HG03175 (cell line): ENCODE results near the gene RAB5IF.
A peak's percentile ranks its signal among the peaks of the same experiment; 100 is the strongest.
"Not testable (repeated sequence)": the region's sequence is repeated elsewhere in the genome, so short reads cannot be mapped to it uniquely, and the experiment has no call there.

Experiments
- ATAC-seq: cut with Tn5 transposase; IDR thresholded peaks from one replicate; pipeline ENCODE4 v1.9.1; 2021; ENCODE audit warnings: mild to moderate bottlenecking, moderate library complexity; ENCODE audit not compliant: unreplicated experiment

Gene RAB5IF

DNA sequence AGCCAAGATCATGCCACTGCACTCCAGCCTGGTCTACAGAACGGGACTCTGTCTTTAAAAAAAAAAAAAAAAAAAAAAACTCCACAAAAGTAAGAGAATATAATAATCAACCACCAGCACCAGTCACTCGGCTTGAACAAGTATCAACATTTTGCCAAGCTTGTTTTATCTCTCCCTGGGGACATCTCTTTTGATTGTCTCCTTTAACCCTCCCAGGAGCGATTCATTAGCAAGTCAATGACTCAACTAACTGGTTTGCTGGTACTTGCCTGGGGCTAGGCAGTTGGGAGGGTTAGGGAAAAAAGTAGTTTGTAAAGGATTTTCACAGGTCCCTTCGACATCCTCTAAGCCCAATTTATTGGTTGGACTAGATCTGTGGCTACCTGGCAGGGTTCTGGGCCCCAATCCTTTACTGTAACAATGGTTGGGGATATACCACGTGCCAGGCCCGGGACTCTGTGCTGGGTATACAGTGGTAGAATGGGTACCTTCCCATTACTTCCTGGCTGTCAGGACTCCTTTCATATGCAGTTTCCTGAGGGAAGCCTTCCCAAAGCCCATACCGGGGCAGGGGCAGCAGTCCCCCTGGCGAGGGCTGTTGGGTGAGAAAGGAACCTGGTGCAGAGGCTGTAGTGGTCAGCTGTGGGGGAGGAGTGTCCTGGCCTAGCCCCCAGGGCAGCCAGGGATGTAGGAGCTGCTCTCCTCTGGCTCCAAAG, 20.0 kb upstream of the RAB5IF start:
- no peak for ATAC-seq

DNA sequence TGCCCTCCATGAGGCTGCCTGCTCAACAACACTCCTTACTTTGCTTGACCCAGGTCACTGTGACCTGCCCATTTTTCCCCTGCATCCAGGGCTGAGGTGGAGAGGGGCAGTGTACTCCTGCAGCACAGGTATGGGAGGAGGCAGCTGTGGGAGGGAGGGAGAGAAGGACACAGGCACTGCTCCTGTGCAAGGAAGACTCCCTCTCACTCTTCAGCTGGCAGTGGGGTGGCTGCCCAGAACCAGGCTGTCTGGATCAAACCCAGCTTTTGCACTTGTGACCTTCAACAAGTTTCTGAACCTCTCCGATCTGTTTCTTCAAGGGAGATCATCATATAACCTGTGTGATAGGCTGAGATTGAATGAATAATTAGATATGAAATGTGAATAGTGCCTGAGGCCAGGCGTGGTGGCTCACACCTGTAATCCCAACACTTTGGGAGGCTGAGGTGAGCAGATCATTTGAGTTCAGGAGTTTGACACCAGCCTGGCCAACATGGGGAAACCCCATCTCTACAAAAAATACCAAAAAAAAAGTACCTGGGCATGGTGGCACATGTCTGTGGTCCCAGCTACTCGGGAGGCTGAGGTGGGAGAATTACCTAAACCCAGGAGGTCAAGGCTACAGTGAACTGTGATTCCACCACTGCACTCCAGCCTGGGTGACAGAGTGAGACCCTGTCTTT, 18.1 kb upstream of the RAB5IF start:
- no peak for ATAC-seq

DNA sequence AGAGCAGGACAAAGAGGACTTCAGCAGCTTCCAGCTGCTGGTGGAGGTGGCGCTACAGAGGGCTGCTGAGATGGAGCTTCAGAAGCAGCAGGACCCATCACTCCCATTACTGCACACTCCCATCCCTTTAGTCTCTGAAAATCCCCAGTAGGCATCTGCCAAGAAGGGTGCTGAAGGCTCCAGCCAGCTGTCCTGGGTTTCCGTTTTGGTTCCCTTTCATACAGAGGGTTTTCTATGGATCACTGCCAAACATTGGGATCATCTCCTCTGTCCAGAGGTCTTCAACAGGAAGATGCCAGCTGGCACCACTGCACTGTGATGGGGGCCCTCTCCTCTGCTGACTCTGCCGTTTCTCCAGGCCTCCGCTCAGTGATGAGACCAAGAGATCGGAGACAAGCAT, 14.3 kb upstream of the RAB5IF start:
- no peak for ATAC-seq

DNA sequence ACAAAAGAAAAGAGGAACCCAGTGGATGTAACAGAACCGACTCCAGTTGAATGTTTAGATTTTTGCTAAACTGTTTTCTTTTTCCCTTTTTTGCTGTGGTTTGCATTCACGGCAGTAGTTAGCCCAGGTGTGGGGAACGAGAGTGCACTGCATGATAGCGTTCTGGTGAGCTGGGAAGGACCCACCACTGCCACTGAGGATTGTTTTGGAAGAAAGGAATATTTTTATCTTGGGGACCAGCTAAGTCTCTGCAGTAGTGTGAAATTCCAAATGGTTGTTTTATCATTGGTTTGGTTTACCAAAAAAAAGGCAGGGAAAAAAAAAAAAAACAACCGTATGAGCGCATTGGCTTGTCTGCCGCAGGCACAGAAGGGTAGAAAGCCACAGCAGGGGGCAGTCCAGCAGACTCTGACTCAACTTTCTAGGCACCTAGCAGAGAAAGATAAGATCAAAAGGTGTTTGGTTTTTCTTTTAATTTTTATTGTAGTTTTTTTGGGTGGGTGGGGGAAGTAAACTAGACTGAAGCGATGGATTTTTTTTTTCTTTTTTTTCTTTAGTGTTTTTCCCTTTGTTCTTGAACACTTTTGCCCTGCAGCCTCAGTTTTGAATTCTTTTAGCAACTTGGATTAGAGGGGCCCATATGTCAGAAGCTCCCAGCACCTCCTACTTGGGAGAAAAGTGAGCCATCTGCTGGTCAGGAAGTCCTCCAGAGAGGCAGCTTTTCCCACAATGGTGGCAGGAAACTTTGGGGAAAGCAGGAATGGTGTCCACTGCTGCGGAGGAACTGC, 13.5 kb upstream of the RAB5IF start:
- no peak for ATAC-seq

DNA sequence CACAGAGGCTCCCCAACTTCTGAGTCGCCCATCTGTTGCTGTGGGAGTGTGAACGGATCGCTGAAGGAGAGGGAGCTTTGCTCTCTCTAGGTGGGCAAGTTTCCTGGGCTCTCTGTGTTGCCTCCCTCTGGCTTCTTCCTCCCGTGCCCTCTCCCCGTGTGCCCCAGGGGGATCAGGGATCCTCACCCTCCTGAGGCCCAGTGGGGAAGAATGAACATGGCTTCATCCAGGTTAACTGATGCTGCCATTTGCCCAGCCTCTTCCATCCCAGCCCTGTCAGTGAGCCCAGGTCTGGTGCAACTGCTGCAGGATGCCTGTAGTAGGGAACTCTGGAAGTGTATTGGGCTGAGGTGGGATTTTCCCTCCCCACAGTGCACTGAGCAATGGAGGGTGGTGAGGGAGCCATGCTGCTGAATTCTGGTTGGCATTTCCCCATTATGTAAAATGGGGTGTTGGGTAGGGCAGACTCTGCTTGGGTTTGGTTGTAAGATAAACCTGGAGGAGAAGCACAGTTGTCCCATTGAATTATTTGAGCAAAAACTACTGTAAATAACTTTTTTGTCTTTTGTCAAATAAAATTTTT, 12.1 kb upstream of the RAB5IF start:
- no peak for ATAC-seq

DNA sequence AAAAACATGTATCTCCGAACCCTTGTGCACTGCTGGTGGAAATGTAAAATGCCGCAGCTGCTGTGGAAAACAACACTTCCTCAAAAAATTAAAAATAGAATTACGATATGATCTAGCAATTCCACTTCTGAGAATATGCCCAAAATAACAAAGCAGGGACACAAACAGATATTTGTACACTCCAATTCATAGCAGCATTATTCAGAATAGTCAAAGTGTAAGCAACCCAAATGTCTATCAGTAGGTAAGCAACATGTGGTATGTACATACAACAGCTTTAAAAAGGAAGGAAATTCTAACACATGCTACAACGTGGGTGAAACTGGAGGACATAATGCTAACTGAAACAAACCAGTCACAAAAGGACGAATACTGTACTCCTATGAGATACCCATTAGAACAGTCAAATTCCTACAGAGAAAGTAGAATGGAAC, 5.7 kb upstream of the RAB5IF start:
- ATAC-seq: no peak

DNA sequence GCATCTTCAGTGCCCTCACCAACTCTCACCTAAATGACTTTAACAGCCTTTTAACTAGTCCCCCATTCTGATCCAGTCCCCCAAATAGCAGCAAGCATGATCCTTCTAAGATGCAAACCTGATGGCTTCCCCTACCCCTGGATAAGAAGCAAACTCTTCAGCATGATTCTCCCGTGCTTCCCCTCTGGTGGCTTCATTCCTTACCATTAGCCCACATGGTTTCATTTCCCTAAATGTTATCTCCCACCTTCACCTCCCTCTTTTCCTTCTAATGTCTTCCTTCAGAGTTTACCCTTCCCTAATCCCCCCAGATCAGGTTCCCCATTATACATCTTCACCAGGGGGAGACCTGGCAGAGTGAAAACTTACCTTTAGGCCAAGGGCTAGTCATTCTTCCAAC, 4.0 kb upstream of the RAB5IF start:
- ATAC-seq: no peak

DNA sequence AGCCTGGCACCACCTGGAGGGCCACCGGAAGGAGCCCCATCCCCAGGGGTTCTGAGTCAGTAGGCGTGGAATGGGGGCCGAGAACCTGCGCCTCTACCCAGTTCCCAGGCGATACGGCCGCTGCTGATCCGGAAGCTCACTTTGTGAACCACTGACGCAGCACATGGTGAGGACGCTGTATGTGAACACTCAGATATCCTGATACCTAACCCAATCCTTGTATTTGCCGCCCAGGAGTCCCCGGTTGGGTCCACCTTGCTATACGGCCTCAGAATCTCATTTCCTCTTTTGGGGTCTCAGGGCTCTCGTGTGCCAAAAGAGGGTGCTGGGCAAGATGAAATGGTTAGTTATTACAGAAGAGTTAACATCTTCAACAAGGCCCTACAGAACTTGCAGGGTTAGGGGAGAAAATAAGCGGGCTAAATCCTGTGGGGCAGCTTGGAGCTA, 604 bp upstream of the RAB5IF start:
- peak; percentile 26 for ATAC-seq

DNA sequence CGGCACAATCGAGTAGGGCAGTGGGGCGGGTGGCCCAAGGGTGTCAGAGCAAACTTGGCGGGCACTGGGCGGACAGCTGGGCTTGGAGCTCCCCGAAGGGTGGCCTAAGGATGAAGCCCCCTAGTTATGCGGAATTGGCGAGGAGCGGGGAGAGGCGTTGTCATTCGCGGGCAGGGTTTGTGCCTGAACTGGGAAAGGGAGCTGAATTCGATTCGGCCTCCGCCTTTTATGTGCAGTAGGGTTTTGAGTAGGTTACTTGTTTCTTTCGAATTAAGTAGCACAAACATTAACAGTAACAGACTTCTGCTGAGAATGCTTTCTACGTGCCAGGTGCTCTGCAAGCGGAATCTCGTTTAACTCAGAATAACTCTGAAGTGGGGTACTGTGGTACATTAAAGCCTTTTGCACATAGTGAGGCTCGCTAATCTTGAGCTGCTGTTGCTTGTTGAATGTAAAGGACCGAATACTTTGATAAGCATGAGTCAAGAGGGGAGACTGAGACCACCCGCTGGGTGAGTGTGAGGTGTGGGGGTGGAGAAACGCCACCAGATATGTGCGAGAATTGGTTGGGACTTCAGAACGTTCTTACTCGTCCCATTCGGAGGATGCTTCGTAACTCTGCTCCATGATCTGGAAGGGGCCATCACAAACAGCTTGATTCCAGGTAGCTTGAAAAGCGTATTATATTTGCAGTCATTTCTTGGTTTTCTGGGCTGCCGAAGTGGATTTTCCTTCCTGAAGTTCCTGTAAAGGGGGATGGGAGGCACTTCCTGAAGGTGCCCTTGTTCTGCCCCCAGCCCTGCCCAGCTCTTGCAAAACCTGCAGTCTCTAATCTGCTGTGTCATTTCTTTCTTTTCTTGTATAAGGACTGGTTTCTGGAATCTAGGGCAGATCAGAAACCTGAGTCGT, 833 bp downstream of the RAB5IF start:
- no peak for ATAC-seq

DNA sequence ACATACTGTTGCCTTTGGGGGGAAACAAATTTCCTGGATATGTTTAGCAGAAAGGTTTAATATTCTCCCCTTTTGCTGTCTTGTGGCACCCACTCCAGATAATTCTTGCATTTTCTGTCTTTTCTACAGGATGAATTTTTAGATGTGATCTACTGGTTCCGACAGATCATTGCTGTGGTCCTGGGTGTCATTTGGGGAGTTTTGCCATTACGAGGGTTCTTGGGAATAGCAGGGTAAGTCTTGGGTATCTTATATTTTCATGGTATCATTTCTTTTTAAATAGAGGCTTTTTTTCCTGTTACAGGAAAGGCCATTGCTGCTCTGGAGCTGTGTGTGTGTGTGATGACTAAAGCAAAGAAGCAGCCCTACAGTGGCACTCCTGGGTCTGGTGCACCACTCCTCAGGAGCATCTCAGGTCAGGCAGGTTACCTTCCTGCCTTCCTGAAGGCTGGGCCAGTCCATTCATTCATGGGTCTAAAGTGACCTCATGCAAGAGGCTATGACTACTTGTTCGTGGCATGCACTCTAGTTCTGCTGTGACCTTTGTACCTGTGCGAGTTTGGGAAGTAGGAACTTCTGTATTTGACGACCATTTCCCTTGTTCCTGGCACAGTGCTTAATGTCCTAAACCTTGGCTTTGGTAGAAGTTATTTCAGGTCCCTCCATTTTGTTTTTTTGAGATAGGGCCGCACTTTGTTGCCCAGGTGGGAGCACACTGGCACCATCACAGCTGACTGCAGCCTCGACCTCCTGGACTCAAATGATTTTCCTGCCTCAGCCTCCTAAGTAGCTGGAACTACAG, 2.2 kb downstream of the RAB5IF start:
- no peak for ATAC-seq

DNA sequence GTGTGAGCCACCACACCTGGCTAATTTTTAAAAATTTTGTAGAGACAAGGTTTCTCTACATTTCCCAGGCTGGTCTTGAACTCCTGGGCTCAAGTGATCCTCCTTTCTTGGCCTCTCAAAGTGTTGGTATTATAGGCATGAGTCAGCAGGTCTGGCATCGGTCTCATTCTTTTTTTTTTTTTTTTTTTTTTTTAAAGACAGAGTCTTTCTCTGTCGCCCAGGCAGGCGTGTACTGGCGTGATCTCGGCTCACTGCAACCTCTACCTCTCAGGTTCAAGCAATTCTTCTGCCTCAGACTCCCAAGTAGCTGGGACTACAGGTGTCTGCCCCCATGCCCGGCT, 2.8 kb downstream of the RAB5IF start:
- not testable (repeated sequence) for ATAC-seq

DNA sequence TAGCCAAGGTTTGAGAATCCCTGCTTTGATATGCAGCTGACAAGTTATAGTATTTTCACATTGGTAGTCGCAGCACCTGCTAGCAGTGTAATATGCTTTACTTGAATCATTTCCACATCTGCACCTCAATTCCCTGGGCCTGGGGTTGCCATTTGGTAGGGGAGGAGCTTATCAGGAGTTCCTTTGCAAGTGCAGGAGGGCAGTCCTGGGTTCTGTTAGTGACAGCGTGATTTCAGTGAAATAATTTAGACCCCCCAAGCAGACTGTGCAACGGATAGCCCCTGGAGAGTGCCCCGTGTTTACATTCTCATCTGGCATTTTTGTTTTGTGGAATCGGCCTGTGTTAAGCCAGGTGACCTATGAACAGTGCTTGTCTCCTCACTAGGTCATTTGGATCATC, 6.0 kb downstream of the RAB5IF start:
- no peak for ATAC-seq

DNA sequence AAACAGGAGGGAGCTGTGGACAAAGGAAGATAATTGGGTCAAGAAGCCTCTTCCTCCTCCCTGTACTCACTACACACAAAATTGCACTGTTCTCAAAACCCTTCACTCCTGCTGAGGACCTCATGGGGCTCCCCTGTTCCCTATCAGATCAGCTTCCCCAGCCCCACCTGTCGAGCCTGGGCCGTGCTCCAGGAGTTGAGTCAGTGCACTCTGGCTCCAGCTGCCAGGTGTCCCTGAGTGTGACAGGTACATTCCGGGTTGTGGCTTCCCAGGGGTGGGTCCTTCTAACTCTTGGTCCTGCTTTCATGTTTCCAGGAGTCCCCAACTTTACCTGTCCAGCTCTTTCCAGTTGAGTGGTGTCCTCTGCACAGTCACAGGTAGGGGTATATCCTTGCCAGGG, 8.4 kb downstream of the RAB5IF start:
- ATAC-seq: no peak

DNA sequence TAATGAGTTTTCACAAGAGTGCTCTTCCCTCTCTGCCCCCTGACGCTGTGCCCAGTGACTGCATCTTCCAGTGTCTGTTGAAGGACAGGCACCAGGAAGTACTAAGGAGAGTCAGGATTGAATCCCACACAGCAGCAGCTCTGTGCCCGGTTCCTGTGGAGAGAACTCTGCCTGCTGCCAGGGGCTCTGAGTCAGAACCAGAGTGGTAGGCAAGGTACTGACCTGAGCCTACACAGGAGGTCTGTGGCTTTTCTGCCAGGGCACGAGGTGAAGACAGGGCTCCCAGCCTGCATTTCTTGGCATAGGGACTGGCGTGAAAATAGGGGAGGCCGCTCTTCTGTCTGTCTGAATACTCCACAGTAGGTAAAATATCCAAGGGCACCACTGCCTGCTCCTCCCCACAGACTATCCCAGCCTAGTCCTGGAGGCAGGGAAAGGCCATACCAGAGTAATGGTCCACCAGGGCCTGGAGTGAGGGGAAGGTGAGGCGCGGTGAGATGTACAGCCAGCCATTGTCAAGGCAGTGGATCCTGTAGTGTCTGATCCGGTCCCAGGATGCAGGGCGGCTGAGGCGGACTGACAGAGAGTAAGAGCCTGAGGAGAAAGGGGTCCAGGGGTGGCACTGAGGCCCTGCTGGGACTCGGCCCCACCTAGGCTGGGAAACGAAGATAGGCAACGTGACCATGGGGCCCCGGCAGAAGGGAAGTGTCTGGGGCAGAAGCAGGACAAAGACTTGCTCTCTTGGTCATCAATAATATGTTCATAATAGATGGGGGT, 9.4 kb downstream of the RAB5IF start:
- ATAC-seq: no peak

DNA sequence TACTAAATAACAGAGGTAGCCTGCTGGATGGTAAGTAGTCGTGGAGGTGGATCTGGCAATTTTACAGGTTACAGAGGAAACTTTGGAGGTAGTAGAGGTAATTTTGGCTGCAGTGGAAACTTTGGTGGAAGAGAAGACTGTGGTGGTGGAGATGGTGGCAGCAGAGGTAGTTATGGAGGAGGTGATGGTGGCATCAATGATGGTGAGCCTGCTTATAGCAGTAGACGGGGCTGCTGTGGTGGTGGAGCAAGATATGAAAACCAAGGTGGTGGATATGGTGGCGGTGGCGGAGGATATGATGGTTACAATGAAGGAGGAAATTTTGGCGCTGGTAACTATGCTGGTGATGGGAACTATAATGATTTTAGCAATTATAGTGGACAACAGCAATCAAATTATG, 15.3 kb downstream of the RAB5IF start:
- no peak for ATAC-seq

DNA sequence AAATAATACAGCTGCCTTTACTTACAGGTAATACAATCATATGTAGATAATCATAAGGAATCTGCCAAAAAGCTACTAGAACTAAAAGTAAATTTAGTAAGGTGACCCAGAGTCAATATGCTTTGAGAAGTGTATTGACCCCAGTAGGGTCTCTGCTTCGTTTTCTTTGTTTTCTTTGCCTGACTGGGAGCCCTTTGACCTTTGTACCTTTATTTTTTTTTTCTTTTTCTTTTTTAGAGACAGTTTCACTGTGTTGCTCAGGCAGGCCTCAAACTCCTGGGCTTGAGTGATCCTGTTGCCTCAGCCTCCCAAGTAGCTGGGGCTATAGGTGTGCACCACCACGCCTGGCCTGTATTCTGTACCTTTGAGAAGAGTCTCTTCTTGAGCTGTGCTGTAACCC, 17.9 kb downstream of the RAB5IF start:
- ATAC-seq: no peak

DNA sequence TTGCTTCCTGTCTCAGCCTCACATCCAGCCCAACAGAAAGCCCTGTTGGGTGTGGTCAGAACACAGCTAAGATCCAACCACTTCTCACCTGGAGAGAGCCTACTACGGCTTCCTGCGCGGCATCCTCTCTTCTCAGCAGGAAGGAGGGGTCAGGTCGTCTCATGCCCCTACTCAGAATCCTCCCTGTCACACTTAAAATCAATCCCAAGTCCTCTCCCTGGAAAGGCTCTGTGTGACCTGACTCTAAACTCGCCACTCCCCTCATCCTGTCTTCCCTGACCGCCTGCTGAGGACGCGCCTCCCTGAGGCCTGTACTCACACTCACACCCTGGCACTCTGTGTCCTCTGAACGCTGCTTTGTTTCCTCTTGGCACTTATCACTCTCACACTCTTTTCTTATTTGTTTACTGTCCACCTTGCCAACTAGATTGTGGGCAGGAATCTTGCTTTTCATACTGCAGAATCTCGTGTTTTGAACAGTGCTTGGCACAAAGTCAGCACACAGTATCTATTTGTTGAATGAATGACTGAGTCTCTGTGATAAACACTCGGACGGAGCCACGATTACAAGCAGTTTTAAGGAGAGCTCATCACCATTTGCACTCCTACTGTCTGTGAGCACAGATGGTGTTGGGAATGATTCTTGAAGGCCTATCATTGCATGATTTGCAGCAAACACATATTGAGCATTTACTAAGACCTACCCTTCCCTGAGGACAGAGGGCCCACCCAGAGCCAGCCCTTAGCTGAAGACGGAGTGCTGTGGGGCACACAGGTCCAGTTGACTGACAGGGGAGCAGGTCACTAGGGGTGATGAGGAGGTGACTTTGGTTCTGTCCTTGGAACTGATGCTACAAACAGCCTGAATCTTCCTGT, 18.7 kb downstream of the RAB5IF start:
- no peak for ATAC-seq

DNA sequence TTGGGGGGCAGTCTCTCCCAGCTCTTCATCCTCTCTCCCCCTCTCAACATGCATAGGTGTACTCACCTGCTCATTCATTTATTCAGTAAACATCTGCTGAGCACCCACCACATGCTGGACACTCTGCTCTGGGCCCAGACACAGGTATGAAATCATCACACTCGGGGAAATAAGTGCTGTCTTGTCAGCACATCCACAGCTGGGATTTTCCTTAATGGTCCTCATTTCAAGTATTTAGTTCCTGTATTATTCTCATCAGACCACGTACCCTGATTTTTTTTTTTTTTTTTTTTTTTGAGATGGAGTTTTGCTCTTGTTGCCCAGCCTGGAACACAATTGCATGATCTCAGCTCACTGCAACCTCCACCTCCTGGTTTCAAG, 19.4 kb downstream of the RAB5IF start:
- no peak for ATAC-seq
